ENCODE data around the gene EFHD2.
"Not testable (repeated sequence)": the region's sequence is repeated elsewhere in the genome, so short reads cannot be mapped to it uniquely, and the experiment has no call there.

The EFHD2 gene

GRCh38 chr1:15388201-15388880, 21.3 kb upstream of the EFHD2 start:
- in situ Hi-C loops (cut with MboI; ENCODE audit: low sequenced_read_pairs), result no loop called here

- in situ Hi-C loops (cut with MboI; ENCODE audit: low sequenced_read_pairs), result not testable (repeated sequence)
Observed at GRCh38 chr1:15389828-15390227, 19.9 kb upstream of the EFHD2 start.

GRCh38 chr1:15390667-15391066, 19.0 kb upstream of the EFHD2 start:
- in situ Hi-C loops (cut with MboI; ENCODE audit: low sequenced_read_pairs), result no loop called here

GRCh38 chr1:15391366-15391765, 18.3 kb upstream of the EFHD2 start:
- in situ Hi-C loops (cut with MboI; ENCODE audit: low sequenced_read_pairs), result no loop called here

GRCh38 chr1:15393475-15394257, 16.0 kb upstream of the EFHD2 start:
- in situ Hi-C loops (cut with MboI; ENCODE audit: low sequenced_read_pairs), result no loop called here

GRCh38 chr1:15394258-15394690, 15.4 kb upstream of the EFHD2 start:
- in situ Hi-C loops (cut with MboI; ENCODE audit: low sequenced_read_pairs), result no loop called here

- in situ Hi-C loops (cut with MboI; ENCODE audit: low sequenced_read_pairs), result no loop called here
Observed at GRCh38 chr1:15397236-15397635, 12.5 kb upstream of the EFHD2 start.

- in situ Hi-C loops (cut with MboI; ENCODE audit: low sequenced_read_pairs), result no loop called here
Observed at GRCh38 chr1:15399710-15400109, 10.0 kb upstream of the EFHD2 start.

GRCh38 chr1:15400627-15401026, 9.1 kb upstream of the EFHD2 start:
- in situ Hi-C loops (cut with MboI; ENCODE audit: low sequenced_read_pairs), result no loop called here

- in situ Hi-C loops (cut with MboI; ENCODE audit: low sequenced_read_pairs), result no loop called here
Observed at GRCh38 chr1:15401391-15402055, 8.2 kb upstream of the EFHD2 start.

- in situ Hi-C loops (cut with MboI; ENCODE audit: low sequenced_read_pairs), result no loop called here
Observed at GRCh38 chr1:15402809-15403450, 6.8 kb upstream of the EFHD2 start.

GRCh38 chr1:15403962-15404580, 5.6 kb upstream of the EFHD2 start:
- in situ Hi-C loops (cut with MboI; ENCODE audit: low sequenced_read_pairs), result no loop called here

GRCh38 chr1:15405106-15405850, 4.4 kb upstream of the EFHD2 start:
- in situ Hi-C loops (cut with MboI; ENCODE audit: low sequenced_read_pairs), result no loop called here

- in situ Hi-C loops (cut with MboI; ENCODE audit: low sequenced_read_pairs), result no loop called here
Observed at GRCh38 chr1:15406614-15407559, 2.8 kb upstream of the EFHD2 start.

GRCh38 chr1:15407580-15407979, 2.1 kb upstream of the EFHD2 start:
- in situ Hi-C loops (cut with MboI; ENCODE audit: low sequenced_read_pairs), result no loop called here

GRCh38 chr1:15408890-15409387, 749 bp upstream of the EFHD2 start:
- in situ Hi-C loops (cut with MboI; ENCODE audit: low sequenced_read_pairs), result no loop called here

GRCh38 chr1:15410223-15410883, 665 bp downstream of the EFHD2 start:
- in situ Hi-C loops (cut with MboI; ENCODE audit: low sequenced_read_pairs), result no loop called here

GRCh38 chr1:15410884-15411245, 1.2 kb downstream of the EFHD2 start:
- in situ Hi-C loops (cut with MboI; ENCODE audit: low sequenced_read_pairs), result no loop called here
